Measurements from ENCODE around the gene TRAPPC4. TPM values are rescaled to one million over a fixed set of nuclear protein-coding genes. Genes with fewer than 3 reads are reported as not detected.

TRAPPC4 gene
- total RNA-seq, 1 donor from 2014 or later: 53.9 TPM

DNA sequence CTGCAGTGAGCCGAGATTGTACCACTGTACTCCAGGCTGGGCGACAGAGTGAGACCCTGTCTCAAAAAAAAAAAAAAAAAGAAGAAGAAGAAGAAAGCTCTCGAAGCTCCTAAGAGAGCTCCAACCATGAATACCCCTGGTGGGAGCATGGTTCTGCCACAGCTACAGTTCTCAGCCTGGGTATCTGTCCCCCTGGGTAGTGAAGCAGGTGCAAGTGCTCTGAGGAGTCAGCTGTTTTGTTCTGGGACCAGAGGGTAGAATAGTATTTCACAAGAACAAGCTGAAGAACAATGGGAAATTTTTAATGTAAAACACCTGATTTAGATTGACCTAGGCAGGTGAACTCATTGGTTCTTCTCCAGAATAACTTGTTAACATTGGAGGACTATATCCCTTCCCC, 42.7 kb downstream of the TRAPPC4 start:
- DNase-seq (ENCODE audit: low read depth): peak; percentile 43

DNA sequence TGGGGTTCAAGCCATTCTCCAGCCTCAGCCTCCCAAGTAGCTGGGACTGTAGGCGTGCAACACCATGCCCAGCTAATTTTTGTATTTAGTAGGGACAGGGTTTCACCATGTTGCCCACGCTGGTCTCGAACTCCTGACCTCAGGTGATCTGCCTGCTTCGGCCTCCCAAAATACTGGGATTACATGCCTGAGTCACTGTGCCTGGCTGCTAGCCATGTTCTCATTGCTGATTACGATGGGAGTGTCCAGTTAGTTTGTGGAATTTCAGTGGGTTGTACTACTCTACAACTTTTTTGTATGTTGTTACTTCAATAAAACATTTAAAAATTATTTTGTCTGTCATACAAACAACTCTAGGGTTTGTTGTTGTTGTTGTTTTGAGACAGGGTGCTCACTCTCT, 44.2 kb downstream of the TRAPPC4 start:
- peak; percentile 17 for DNase-seq (ENCODE audit: low read depth)

DNA sequence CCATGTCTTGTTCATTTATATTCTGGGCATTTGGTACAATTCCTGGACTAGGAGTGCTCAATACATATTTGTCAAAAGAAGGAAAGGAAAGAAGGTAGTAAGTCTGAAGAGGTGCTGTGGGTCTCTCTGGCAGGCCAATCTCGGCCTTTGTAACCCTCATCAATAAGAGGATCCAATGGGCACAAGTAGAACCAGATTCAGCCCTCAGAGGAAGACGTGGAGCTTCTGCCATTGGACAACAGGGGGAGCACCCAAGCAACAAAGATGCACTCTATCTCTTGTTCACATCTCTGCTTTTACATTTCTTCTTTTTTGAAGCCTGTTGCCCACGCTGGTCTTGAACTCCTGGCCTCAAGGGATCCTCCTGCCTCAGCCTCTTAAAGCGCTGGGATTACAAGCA, 46.8 kb downstream of the TRAPPC4 start:
- peak; percentile 12 for DNase-seq (ENCODE audit: low read depth)

DNA sequence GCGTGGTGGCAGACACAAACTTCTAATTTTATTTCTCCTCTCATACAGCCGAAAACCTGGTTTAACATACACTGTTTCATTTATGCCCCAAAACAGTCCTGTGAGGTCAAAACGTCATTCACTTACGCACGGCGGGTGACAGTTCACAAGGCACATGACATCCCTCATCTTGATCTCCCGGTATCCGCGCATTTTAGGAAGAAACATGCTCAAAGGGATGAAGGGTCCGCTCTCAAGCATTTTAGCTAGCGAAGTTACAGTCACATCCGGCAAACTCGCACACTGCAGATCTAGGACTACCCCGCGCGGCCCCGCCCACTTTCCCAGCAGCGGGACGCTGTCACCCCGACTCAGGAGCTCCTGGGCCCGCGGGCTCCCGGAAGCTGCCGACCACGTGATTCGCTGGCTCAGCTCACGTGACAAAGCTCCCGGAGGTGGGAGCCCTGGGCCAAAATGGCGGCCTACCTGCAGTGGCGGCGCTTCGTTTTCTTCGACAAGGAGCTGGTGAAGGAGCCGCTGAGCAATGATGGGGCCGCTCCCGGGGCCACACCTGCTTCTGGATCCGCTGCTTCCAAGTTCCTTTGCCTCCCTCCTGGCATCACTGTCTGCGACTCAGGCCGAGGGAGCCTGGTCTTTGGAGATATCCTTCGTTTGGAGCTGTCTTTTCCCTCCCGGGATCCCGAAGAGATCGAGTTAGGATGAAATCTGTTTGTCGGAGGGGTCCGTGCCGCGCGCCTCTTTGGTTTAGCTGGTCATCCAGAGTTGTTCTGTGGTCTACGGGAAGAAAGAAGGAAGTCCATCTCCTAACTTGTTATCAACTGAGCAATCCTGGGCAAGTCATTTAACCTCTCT, 49.0 kb downstream of the TRAPPC4 start, which contains the start of gene VPS11:
TSS of gene VPS11 (plus strand) at position 448 of the 852 bp plus-strand sequence. CDS start at position 454, 6 bp downstream.
- DNase-seq (ENCODE audit: low read depth): peak; percentile 95

Small RNA genes lying within 50 kb of the gene (microRNA-seq; reads per million reads assigned to microRNA genes)
- gene MIR3656: not detected

Other genes with a start within 250 kb of the TRAPPC4 start
- gene DDX6, start 227.6 kb upstream of the TRAPPC4 start, total RNA-seq: 99.1 and 119 TPM in 2 replicates
- gene CXCR5, start 134.9 kb upstream of the TRAPPC4 start, total RNA-seq: not detected in 2 replicates
- gene BCL9L, start 92.8 kb upstream of the TRAPPC4 start, total RNA-seq: 15.2 and 22.1 TPM in 2 replicates
- not detected in 2 replicates for gene UPK2, start 62.5 kb upstream of the TRAPPC4 start, total RNA-seq
- not detected in 2 replicates for gene FOXR1, start 47.0 kb upstream of the TRAPPC4 start, total RNA-seq
- gene CENATAC, start 20.6 kb upstream of the TRAPPC4 start, total RNA-seq: 14.6 and 15.7 TPM in 2 replicates
- 960 and 1,378 TPM in 2 replicates for gene RPS25, start 423 bp upstream of the TRAPPC4 start, total RNA-seq
- gene SLC37A4, start 12.1 kb downstream of the TRAPPC4 start, total RNA-seq: 19.0 and 19.3 TPM in 2 replicates
- 104 and 157 TPM in 2 replicates for gene HYOU1, start 38.4 kb downstream of the TRAPPC4 start, total RNA-seq
- 21.2 and 22.0 TPM in 2 replicates for gene VPS11, start 49.1 kb downstream of the TRAPPC4 start, total RNA-seq
- gene HMBS, start 66.1 kb downstream of the TRAPPC4 start, total RNA-seq: 4.1 and 10.3 TPM in 2 replicates
- gene DPAGT1, start 83.1 kb downstream of the TRAPPC4 start, total RNA-seq: 24.5 and 25.5 TPM in 2 replicates
- 19.3 and 19.7 TPM in 2 replicates for gene C2CD2L, start 88.6 kb downstream of the TRAPPC4 start, total RNA-seq
- 12.9 and 16.7 TPM in 2 replicates for gene HINFP, start 102.8 kb downstream of the TRAPPC4 start, total RNA-seq
- 0.08 and 0.16 TPM in 2 replicates for gene ABCG4, start 130.3 kb downstream of the TRAPPC4 start, total RNA-seq
- gene NLRX1, start 150.0 kb downstream of the TRAPPC4 start, total RNA-seq: 22.8 and 24.1 TPM in 2 replicates
- gene NHERF4, start 166.7 kb downstream of the TRAPPC4 start, total RNA-seq: not detected in 2 replicates
- 8.2 and 9.1 TPM in 2 replicates for gene CBL, start 187.6 kb downstream of the TRAPPC4 start, total RNA-seq

Measured in myocyte (in vitro differentiated cells).